Psoas muscle (tissue), 8 donors: ENCODE data around the gene DEK. TPM values are rescaled to one million over a fixed set of nuclear protein-coding genes. Genes with fewer than 3 reads are reported as not detected.
"Not testable (repeated sequence)": the region's sequence is repeated elsewhere in the genome, so short reads cannot be mapped to it uniquely, and the experiment has no call there.

Source experiments
- ATAC-seq, 4 donors: fragments of 200-7000 bp; cut with Tn5 transposase; one replicate each; pipeline ENCODE4 v1.9.1; 2020; ENCODE audit warnings: moderate library complexity in 3 of 4, mild to moderate bottlenecking in 2 of 4
- DNase-seq, 2 donors: peaks; one replicate each; pipeline ENCODE4 v3.0.0-alpha.2; 2020
- H3K27ac ChIP-seq: fragments of 200-600 bp; one replicate; pipeline ENCODE4 v1.8.0; 2022
- H3K27me3 ChIP-seq, 3 donors: fragments of 200-600 bp in 1 of 3; one replicate each; pipeline versions ENCODE4 v1.6.1 to v1.8.0; 2013 to 2022; ENCODE audit warnings: low read length in 2 of 3, mild to moderate bottlenecking in 2 of 3, moderate library complexity in 1 of 3; ENCODE audit not compliant: insufficient read depth in 3 of 3
- H3K36me3 ChIP-seq, 2 donors: fragments of 200-600 bp in 1 of 2; one replicate each; pipeline versions ENCODE4 v1.6.1 to v1.8.0; 2013 to 2022; ENCODE audit warnings: low read depth in 1 of 2, mild to moderate bottlenecking in 1 of 2, moderate library complexity in 1 of 2; ENCODE audit not compliant: insufficient read depth in 1 of 2
- H3K4me1 ChIP-seq: fragments of 200-600 bp; one replicate; pipeline ENCODE4 v1.8.0; 2022
- H3K4me3 ChIP-seq: fragments of 200-600 bp; one replicate; pipeline ENCODE4 v1.8.0; 2022; ENCODE audit warnings: mild to moderate bottlenecking
- H3K9me3 ChIP-seq: fragments of 200-600 bp; one replicate; pipeline ENCODE4 v1.8.0; 2022
- WGBS, 3 donors: extraction: QIAGEN DNeasy Blood & Tissue Kit; methylation state at CpG; one replicate each; pipeline versions ENCODE4 v1.1.6 to v1.1.7; 2013; 5-methylcytosine and 5-hydroxymethylcytosine counted together
- intact Hi-C, 2 donors: fragments of 100-400 bp; cut with DNase I; formaldehyde crosslinking; loops; one replicate each; pipeline versions ENCODE4 v1.11.0 to v1.14.2; 2022
- polyA plus RNA-seq, 3 donors: library from polyadenylated mRNA; stranded (reverse); fragments of 200-250 nt; gene quantifications; one replicate each; pipeline ENCODE4 v1.2.3, GENCODE V29; 2013
- total RNA-seq, 4 donors: library from RNA; stranded (reverse); fragmentation: NEBNext Ultra II Directional in 2 of 4; extraction: Animal tissue kit (Norgen Biotek cat#: 25700) in 2 of 4; gene quantifications; one replicate each; pipeline versions ENCODE4 v1.2.1 to v1.2.4, GENCODE V29; 2021 to 2023
- TF ChIP-seq, protein P1 (sequence below): fragments of 200-600 bp; IDR thresholded peaks from one replicate; pipeline ENCODE4 v1.8.0; 2022; ENCODE audit warnings: antibody characterized with exemption
- donor health status: healthy with polysubstance abuse.
- donor health status: DM: no; HTN: no; CAD: no; lungs with moderate emphysema.
- donor health status: Bipolar disorder and iron deficiency.
- donor health status: healthy.
- donor health status: DM: yes; HTN: yes; CAD: no.
- donor health status: DM: no; HTN: no; CAD: no.
- donor health status: DM: no; HTN: no; CAD: no.
- donor health status: DM: yes; HTN: yes; CAD: no.

The DEK gene
- total and polyA plus RNA-seq, 7 donors: 28.7 to 91.0 (median 66.1) TPM

DNA sequence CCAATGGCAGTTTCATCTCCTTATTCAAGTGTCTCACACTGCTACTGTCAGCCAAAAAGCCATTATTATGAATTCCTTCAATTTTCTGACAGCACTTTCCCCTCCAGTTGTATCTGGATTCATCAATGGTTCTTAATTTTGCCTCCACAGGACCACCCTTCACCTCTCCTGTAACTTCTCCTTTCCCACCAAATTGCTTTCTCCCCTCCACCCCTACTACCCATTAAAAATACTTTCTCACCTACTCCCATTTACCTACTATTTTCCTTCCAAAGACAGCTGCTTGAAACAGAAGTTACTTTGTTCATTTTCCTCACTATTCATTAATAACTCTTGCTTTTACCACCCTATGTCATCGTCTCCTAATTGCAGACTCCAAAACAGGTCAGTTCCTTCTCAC, 29.8 kb downstream of the DEK start:
- TF ChIP-seq, protein P1, sequence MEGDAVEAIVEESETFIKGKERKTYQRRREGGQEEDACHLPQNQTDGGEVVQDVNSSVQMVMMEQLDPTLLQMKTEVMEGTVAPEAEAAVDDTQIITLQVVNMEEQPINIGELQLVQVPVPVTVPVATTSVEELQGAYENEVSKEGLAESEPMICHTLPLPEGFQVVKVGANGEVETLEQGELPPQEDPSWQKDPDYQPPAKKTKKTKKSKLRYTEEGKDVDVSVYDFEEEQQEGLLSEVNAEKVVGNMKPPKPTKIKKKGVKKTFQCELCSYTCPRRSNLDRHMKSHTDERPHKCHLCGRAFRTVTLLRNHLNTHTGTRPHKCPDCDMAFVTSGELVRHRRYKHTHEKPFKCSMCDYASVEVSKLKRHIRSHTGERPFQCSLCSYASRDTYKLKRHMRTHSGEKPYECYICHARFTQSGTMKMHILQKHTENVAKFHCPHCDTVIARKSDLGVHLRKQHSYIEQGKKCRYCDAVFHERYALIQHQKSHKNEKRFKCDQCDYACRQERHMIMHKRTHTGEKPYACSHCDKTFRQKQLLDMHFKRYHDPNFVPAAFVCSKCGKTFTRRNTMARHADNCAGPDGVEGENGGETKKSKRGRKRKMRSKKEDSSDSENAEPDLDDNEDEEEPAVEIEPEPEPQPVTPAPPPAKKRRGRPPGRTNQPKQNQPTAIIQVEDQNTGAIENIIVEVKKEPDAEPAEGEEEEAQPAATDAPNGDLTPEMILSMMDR: no peak
- Histone ChIP-seq H3K36me3 (peaks cover 3 to 57% of the 10 kb centered on the region in 2 donors), H3K27ac (no peak overlapping the region), H3K27me3 (no peaks in the 10 kb centered on the region), H3K4me1 (no peaks in the 10 kb centered on the region), H3K9me3 (peaks cover 14% of the 10 kb centered on the region), H3K4me3 (no peak overlapping the region)
- ATAC-seq (no peak), DNase-seq (no peak)
- intact Hi-C loops: no loop called here
- WGBS, 3 donors: 96 to 98% (median 98%) methylated on average over 1 of the region's 1 CpG

DNA sequence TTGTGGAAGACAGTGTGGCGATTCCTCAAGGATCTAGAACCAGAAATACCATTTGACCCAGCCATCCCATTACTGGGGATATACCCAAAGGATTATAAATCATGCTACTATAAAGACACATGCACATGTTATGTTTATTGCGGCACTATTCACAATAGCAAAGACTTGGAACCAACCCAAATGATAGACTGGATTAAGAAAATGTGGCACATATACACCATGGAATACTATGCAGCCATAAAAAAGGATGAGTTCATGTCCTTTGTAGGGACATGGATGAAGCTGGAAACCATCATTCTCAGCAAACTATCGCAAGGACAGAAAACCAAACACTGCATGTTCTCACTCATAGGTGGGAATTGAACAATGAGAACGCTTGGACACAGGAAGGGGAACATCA, 30.6 kb downstream of the DEK start:
- H3K4me1 ChIP-seq, H3K27ac ChIP-seq, H3K4me3 ChIP-seq, ATAC-seq, intact Hi-C loops, H3K27me3 ChIP-seq, DNase-seq: not testable (repeated sequence)
- Histone ChIP-seq H3K36me3 (peaks cover 3 to 64% of the 10 kb centered on the region in 2 donors), H3K9me3 (peaks cover 14% of the 10 kb centered on the region)
- WGBS, 3 donors: 91 to 98% (median 95%) methylated on average over 3 of the region's 4 CpGs

DNA sequence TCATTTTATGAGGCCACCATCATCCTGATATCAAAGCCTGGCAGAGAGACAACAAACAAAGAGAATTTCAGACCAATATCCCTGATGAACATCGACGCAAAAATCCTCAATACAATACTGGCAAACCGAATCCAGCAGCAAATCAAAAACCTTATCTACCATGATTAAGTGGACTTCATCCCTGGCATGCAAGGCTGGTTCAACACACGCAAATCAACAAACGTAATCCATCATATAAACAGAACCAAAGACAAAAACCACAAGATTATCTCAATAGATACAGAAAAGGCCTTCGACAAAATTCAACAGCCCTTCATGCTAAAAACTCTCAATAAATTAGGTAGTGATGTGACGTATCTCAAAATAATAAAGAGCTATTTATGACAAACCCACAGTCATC, 32.5 kb downstream of the DEK start:
- Histone ChIP-seq H3K9me3 (peaks cover 14% of the 10 kb centered on the region), H3K36me3 (peaks cover 8 to 63% of the 10 kb centered on the region in 2 donors)
- H3K4me3 ChIP-seq, H3K4me1 ChIP-seq, intact Hi-C loops, ATAC-seq, H3K27me3 ChIP-seq, H3K27ac ChIP-seq, DNase-seq: not testable (repeated sequence)
- WGBS, 3 donors: 94 to 98% (median 95%) methylated on average over 7 of the region's 7 CpGs

DNA sequence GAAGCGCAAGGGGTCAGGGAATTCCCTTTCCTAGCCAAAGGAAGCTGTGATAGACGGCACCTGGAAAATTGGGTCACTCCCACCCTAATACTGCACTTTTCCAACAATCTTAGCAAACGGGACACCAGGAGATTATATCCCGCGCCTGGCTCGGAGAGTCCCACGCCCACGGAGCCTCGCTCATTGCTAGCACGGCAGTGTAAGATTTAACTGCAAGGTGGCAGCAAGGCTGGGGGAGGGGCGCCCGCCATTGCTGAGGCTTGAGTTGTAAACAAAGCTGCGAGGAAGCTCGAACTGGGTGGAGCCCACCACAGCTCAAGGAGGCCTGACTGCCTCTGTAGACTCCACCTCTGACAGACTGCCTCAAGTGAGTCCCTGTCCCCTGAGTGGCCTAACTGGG, 35.7 kb downstream of the DEK start:
- 98% methylated on average over 14 of the region's 14 CpGs for WGBS, 3 donors
- H3K9me3 ChIP-seq: peaks cover 14% of the 10 kb centered on the region
- H3K4me1 ChIP-seq, H3K27ac ChIP-seq, H3K4me3 ChIP-seq, H3K27me3 ChIP-seq, intact Hi-C loops, ATAC-seq: not testable (repeated sequence)
- peak in 1 of 2 donors; percentile 58 for DNase-seq
- peaks cover 5 to 68% of the 10 kb centered on the region in 2 donors for H3K36me3 ChIP-seq

DNA sequence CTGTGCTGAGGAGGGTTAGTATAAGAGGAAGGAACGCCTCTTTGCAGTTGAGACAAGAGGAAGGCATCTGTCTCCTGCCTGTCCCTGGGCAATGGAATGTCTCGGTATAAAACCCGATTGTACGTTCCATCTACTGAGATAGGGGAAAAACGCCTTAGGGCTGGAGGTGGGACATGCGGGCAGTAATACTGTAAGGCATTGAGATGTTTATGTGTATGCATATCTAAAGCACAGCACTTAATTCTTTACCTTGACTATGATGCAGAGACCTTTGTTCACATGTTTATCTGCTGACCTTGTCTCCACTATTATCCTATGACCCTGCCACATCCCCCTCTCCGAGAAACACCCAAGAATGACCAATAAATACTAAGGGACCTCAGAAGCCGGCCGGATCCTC, 37.2 kb downstream of the DEK start:
- ATAC-seq, DNase-seq, H3K27me3 ChIP-seq, H3K27ac ChIP-seq, H3K4me3 ChIP-seq, intact Hi-C loops, H3K4me1 ChIP-seq, H3K9me3 ChIP-seq: not testable (repeated sequence)
- H3K36me3 ChIP-seq: peaks cover 5 to 78% of the 10 kb centered on the region in 2 donors
- 91 to 95% (median 93%) methylated on average over 7 to 9 of the region's 9 CpGs for WGBS, 3 donors

DNA sequence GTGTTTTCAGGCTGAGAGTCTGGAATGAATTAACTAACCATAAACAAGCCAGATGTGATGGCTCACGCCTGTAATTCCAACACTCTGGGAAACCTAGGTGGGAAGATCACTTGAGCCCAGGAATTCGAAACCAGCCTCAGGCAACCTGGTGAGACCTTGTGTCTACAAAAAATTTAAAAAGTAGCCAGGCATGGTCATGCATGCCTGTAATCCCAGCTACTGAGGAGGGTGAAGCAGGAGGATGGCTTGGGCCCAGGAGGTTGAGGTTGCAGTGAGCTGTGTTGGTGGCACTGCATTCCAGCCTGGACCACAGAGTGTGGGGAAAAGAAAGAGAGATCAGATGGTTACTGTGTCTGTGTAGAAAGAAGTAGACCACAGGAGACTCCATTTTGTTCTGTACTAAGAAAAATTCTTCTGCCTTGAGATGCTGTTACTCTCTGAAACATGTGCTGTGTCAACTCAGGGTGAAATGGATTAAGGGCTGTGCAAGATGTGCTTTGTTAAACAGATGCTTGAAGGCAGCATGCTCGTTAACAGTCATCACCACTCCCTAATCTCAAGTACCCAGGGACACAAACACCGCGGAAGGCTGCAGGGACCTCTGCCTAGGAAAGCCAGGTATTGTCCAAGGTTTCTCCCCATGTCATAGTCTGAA, 37.8 kb downstream of the DEK start:
- ATAC-seq, H3K4me3 ChIP-seq, DNase-seq, H3K27me3 ChIP-seq, H3K9me3 ChIP-seq, H3K4me1 ChIP-seq, intact Hi-C loops, H3K27ac ChIP-seq: not testable (repeated sequence)
- WGBS, 3 donors: 61 to 77% (median 72%) methylated on average over 5 of the region's 5 CpGs
- H3K36me3 ChIP-seq: peaks cover 8 to 78% of the 10 kb centered on the region in 2 donors

DNA sequence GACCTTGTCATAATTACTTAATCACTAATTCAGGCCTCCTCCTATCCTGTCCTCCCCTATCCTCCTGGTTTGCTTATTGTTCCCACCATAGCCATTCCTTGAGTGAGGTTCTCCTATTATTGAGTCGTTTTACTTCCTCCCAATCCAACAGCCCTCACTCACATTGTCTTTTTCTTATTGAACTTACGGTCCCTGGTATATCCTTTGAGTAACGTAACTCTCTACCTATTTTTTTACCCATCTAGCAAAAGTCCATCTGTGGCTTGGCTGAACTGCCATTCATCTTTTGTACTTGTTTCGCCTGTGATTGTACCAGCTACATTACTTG, 43.1 kb downstream of the DEK start:
- ATAC-seq: no peak
- WGBS, 3 donors: 93 to 96% (median 93%) methylated on average over 4 of the region's 4 CpGs
- H3K4me3 ChIP-seq: no peak overlapping the region
- no peaks in the 10 kb centered on the region for H3K4me1 ChIP-seq
- H3K27me3 ChIP-seq: no peaks in the 10 kb centered on the region
- no peaks in the 10 kb centered on the region for H3K9me3 ChIP-seq
- no peak overlapping the region for H3K27ac ChIP-seq
- TF ChIP-seq, protein P1: no peak
- no peak for DNase-seq
- H3K36me3 ChIP-seq: peaks cover 6 to 80% of the 10 kb centered on the region in 2 donors
- intact Hi-C loops: loop anchor here in 1 of 2 donors (5.0 kb wide), 1 partner anchor 59 kb away; no protein-coding TSS in a partner anchor
